H9 (cell line): ENCODE data around the gene MAGI1. TPM values are rescaled to one million over a fixed set of nuclear protein-coding genes. Genes with fewer than 3 reads are reported as not detected.

Source experiments
- DNase-seq: peaks from one replicate; pipeline ENCODE4 v3.0.0-alpha.2; 2017
- H2AFZ ChIP-seq: one replicate; pipeline ENCODE4 v1.6.1; 2013; ENCODE audit warnings: mild to moderate bottlenecking, low read length, control low read depth, moderate library complexity
- H2AK5ac ChIP-seq: 2 replicates; pipeline ENCODE4 v1.6.1; 2013; ENCODE audit warnings: low read length, control low read depth, mixed read lengths; ENCODE audit not compliant: insufficient read length
- H2BK120ac ChIP-seq: one replicate; pipeline ENCODE4 v1.6.1; 2013; ENCODE audit warnings: low read depth, mild to moderate bottlenecking, low read length, control low read depth, inconsistent platforms; ENCODE audit not compliant: poor library complexity, severe bottlenecking
- H2BK12ac ChIP-seq: 2 replicates; pipeline ENCODE4 v1.6.1; 2013; ENCODE audit warnings: low read length, control low read depth, mixed read lengths, low read depth; ENCODE audit not compliant: insufficient read length
- H2BK15ac ChIP-seq: 2 replicates; pipeline ENCODE4 v1.6.1; 2013; ENCODE audit warnings: low read depth, low read length, control low read depth
- H2BK20ac ChIP-seq: one replicate; pipeline ENCODE4 v1.6.1; 2013; ENCODE audit warnings: low read depth, mild to moderate bottlenecking, low read length, control low read depth, inconsistent platforms; ENCODE audit not compliant: poor library complexity, severe bottlenecking
- H2BK5ac ChIP-seq: 2 replicates; pipeline ENCODE4 v1.6.1; 2013; ENCODE audit warnings: low read length, control low read depth, mixed read lengths; ENCODE audit not compliant: insufficient read length
- H3K14ac ChIP-seq: 2 replicates; pipeline ENCODE4 v1.6.1; 2013; ENCODE audit warnings: low read length, control low read depth; ENCODE audit not compliant: insufficient read depth
- H3K18ac ChIP-seq: 2 replicates; pipeline ENCODE4 v1.6.1; 2013; ENCODE audit warnings: low read depth, mild to moderate bottlenecking, mixed read lengths, low read length, control low read depth; ENCODE audit not compliant: insufficient read length
- H3K23ac ChIP-seq: 2 replicates; pipeline ENCODE4 v1.6.1; 2013; ENCODE audit warnings: low read length, control low read depth, mixed read lengths, low read depth; ENCODE audit not compliant: insufficient read length
- H3K23me2 ChIP-seq: 2 replicates; pipeline ENCODE4 v1.6.1; 2013; ENCODE audit warnings: low read depth, mild to moderate bottlenecking, mixed read lengths, low read length, control low read depth; ENCODE audit not compliant: insufficient read length, poor library complexity, severe bottlenecking
- H3K27ac ChIP-seq: 2 replicates; pipeline ENCODE4 v1.5.1; 2013; ENCODE audit warnings: low read length, control low read depth, mixed read lengths, low read depth; ENCODE audit not compliant: insufficient read length
- H3K27me3 ChIP-seq: 2 replicates; pipeline ENCODE4 v1.6.1; 2013; ENCODE audit warnings: low read length, control low read depth, inconsistent platforms; ENCODE audit not compliant: insufficient read depth
- H3K4ac ChIP-seq: 2 replicates; pipeline ENCODE4 v1.6.1; 2013; ENCODE audit warnings: low read depth, mild to moderate bottlenecking, control low read depth, inconsistent platforms, low read length, moderate library complexity
- H3K4me1 ChIP-seq: 2 replicates; pipeline ENCODE4 v1.6.1; 2013; ENCODE audit warnings: low read length, control low read depth, inconsistent platforms; ENCODE audit not compliant: insufficient read depth
- H3K4me2 ChIP-seq: 2 replicates; pipeline ENCODE4 v1.6.1; 2013; ENCODE audit warnings: low read length, control low read depth, mixed read lengths; ENCODE audit not compliant: insufficient read length, insufficient read depth
- H3K56ac ChIP-seq: 2 replicates; pipeline ENCODE4 v1.6.1; 2013; ENCODE audit warnings: low read depth, mild to moderate bottlenecking, mixed read lengths, low read length, control low read depth; ENCODE audit not compliant: insufficient read length
- H3K79me1 ChIP-seq: 2 replicates; pipeline ENCODE4 v1.6.1; 2013; ENCODE audit warnings: low read depth, mild to moderate bottlenecking, moderate library complexity, low read length, control low read depth, inconsistent platforms; ENCODE audit not compliant: insufficient read depth, poor library complexity, severe bottlenecking
- H3K79me2 ChIP-seq: 2 replicates; pipeline ENCODE4 v1.6.1; 2013; ENCODE audit warnings: low read length, control low read depth, inconsistent platforms; ENCODE audit not compliant: insufficient read depth
- H3K9ac ChIP-seq: 2 replicates; pipeline ENCODE4 v1.6.1; 2013; ENCODE audit warnings: low read length, control low read depth, mixed read lengths; ENCODE audit not compliant: insufficient read length; ENCODE audit errors: extremely low read depth
- H3K9me3 ChIP-seq: one replicate; pipeline ENCODE4 v1.6.1; 2013; ENCODE audit warnings: low read depth, low read length, inconsistent platforms; ENCODE audit not compliant: control insufficient read depth
- H3T11ph ChIP-seq: one replicate; pipeline ENCODE4 v1.6.1; 2013; ENCODE audit warnings: mild to moderate bottlenecking, low read length, control low read depth, inconsistent platforms
- H4K20me1 ChIP-seq: one replicate; pipeline ENCODE4 v1.6.1; 2013; ENCODE audit not compliant: control insufficient read depth, insufficient read length, insufficient read depth
- H4K5ac ChIP-seq: 2 replicates; pipeline ENCODE4 v1.6.1; 2013; ENCODE audit warnings: low read depth, mild to moderate bottlenecking, mixed read lengths, low read length, control low read depth; ENCODE audit not compliant: insufficient read length
- H4K8ac ChIP-seq: replicated peaks from 2 replicates; pipeline ENCODE4 v1.6.1; 2013; ENCODE audit warnings: low read length, control low read depth, mixed read lengths, low read depth; ENCODE audit not compliant: insufficient read length
- H4K91ac ChIP-seq: 2 replicates; pipeline ENCODE4 v1.6.1; 2013; ENCODE audit warnings: low read depth, mild to moderate bottlenecking, moderate library complexity, mixed read lengths, low read length, control low read depth; ENCODE audit not compliant: insufficient read length
- H3K27ac Mint-ChIP-seq, 3 experiments: 2 replicates in 2 of 3; 3 replicates in 1 of 3; pipeline ENCODE4 v1.8.0; 2020 to 2021; ENCODE audit warnings: mixed read lengths in 3 of 3, mild to moderate bottlenecking in 1 of 3, moderate library complexity in 1 of 3
- H3K27me3 Mint-ChIP-seq: 2 replicates; pipeline ENCODE4 v1.8.0; 2021; ENCODE audit warnings: low read depth, mild to moderate bottlenecking, moderate library complexity, mixed read lengths
- H3K36me3 Mint-ChIP-seq, 3 experiments: 2 replicates in 2 of 3; 3 replicates in 1 of 3; pipeline ENCODE4 v1.8.0; 2020 to 2021; ENCODE audit warnings: low read depth in 3 of 3, mixed read lengths in 3 of 3; ENCODE audit not compliant: insufficient read depth in 1 of 3
- H3K4me1 Mint-ChIP-seq, 2 experiments: 2 replicates each; pipeline ENCODE4 v1.8.0; 2020; ENCODE audit warnings: mixed read lengths in 2 of 2
- H3K4me3 Mint-ChIP-seq, 2 experiments: 2 replicates in 1 of 2; 3 replicates in 1 of 2; pipeline ENCODE4 v1.8.0; 2020 to 2021; ENCODE audit warnings: mild to moderate bottlenecking in 2 of 2, mixed read lengths in 2 of 2, moderate library complexity in 1 of 2
- H3K9me3 Mint-ChIP-seq, 2 experiments: 2 replicates in 1 of 2; 3 replicates in 1 of 2; pipeline ENCODE4 v1.8.0; 2020; ENCODE audit warnings: mild to moderate bottlenecking in 2 of 2, mixed read lengths in 2 of 2, moderate library complexity in 1 of 2
- WGBS: extraction: QIAGEN DNeasy Blood & Tissue Kit; methylation state at CpG from one replicate; pipeline ENCODE4 v1.1.7; 2013; ENCODE audit warnings: missing lambda C conversion rate, low lambda C conversion rate, mixed read lengths; ENCODE audit not compliant: insufficient read length; ENCODE audit errors: extremely low coverage; 5-methylcytosine and 5-hydroxymethylcytosine counted together
- total RNA-seq: library from RNA; stranded (reverse); gene quantifications from 2 replicates; pipeline ENCODE4 v1.2.1, GENCODE V29; 2021
- TF ChIP-seq, protein P1 (sequence below): fragments of 200-600 bp; sonication (generic); conservative IDR thresholded peaks from 3 replicates; pipeline ENCODE4 v1.8.0; 2021; ENCODE audit warnings: antibody characterized with exemption, mild to moderate bottlenecking

The MAGI1 gene
- total RNA-seq, 1 experiment from 2014 or later: 65.7 TPM

DNA sequence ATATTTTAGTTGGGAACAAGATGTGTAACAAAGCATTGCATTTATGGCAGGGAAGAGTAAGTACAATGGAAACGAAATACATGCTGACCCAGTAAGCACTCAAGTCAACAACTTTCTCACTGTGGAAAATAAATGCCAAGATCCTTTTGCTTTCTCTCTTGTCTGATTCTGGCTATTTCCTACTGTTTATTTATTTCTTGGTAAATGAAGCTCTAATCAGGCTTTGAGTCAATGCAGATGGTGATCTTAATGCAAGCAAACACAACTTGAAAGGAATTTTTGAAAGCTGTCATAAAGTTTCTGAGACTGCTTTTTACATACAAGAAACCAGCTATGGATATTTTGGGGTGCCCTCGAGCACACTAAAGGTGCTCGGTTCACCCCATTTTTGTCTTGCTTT, 624.8 kb downstream of the MAGI1 start:
- Histone ChIP-seq H3K79me1 (no peaks in the 10 kb centered on the region), H2BK12ac (no peak overlapping the region), H2AK5ac (no peak overlapping the region), H3K4ac (no peak overlapping the region), H4K8ac (no peak overlapping the region), H3K23me2 (no peaks in the 10 kb centered on the region), H3K9me3 (no peaks in the 10 kb centered on the region), H2BK5ac (no peak overlapping the region), H3K56ac (no peak overlapping the region), H3K14ac (no peak overlapping the region), H2BK15ac (no peak overlapping the region), H3K9ac (no peak overlapping the region), H4K91ac (no peak overlapping the region), H3K18ac (no peak overlapping the region), H3K27ac (no peak overlapping the region), H3K23ac (no peak overlapping the region), H2BK20ac (no peak overlapping the region), H3K4me1 (no peaks in the 10 kb centered on the region), H3T11ph (no peak overlapping the region), H4K5ac (no peak overlapping the region), H4K20me1 (no peaks in the 10 kb centered on the region), H3K27me3 (no peaks in the 10 kb centered on the region), H3K4me2 (no peak overlapping the region), H2BK120ac (no peak overlapping the region), H2AFZ (no peak overlapping the region), H3K79me2 (no peaks in the 10 kb centered on the region)
- Mint-ChIP-seq H3K27ac (no peak overlapping the region), H3K27me3 (no peaks in the 10 kb centered on the region), H3K4me3 (no peak overlapping the region), H3K36me3 (peaks cover 5 to 9% (median 6%) of the 10 kb centered on the region in 3 experiments; a peak in 5 of 7 replicates), H3K9me3 (no peaks in the 10 kb centered on the region), H3K4me1 (peaks cover 14 to 15% of the 10 kb centered on the region in 2 experiments)
- no peak for DNase-seq
- TF ChIP-seq, protein P1, sequence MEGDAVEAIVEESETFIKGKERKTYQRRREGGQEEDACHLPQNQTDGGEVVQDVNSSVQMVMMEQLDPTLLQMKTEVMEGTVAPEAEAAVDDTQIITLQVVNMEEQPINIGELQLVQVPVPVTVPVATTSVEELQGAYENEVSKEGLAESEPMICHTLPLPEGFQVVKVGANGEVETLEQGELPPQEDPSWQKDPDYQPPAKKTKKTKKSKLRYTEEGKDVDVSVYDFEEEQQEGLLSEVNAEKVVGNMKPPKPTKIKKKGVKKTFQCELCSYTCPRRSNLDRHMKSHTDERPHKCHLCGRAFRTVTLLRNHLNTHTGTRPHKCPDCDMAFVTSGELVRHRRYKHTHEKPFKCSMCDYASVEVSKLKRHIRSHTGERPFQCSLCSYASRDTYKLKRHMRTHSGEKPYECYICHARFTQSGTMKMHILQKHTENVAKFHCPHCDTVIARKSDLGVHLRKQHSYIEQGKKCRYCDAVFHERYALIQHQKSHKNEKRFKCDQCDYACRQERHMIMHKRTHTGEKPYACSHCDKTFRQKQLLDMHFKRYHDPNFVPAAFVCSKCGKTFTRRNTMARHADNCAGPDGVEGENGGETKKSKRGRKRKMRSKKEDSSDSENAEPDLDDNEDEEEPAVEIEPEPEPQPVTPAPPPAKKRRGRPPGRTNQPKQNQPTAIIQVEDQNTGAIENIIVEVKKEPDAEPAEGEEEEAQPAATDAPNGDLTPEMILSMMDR: no peak
- WGBS: no CpG with 5 or more reads among the region's 3 CpGs
